Colonic mucosa (tissue), 4 donors: ENCODE measurements around the gene ADGRV1. TPM values are rescaled to one million over a fixed set of nuclear protein-coding genes. Genes with fewer than 3 reads are reported as not detected.

Experiments used
- DNase-seq: peaks from one replicate; pipeline ENCODE4 v3.0.0-alpha.2; 2020
- H3K27ac ChIP-seq: fragments of 200-600 bp; one replicate; pipeline ENCODE4 v1.8.0; 2021
- H3K27me3 ChIP-seq: fragments of 200-600 bp; one replicate; pipeline ENCODE4 v1.8.0; 2021
- H3K36me3 ChIP-seq: fragments of 200-600 bp; one replicate; pipeline ENCODE4 v1.8.0; 2021
- H3K4me1 ChIP-seq: fragments of 200-600 bp; one replicate; pipeline ENCODE4 v1.8.0; 2021; ENCODE audit warnings: mild to moderate bottlenecking
- H3K4me3 ChIP-seq: fragments of 200-600 bp; one replicate; pipeline ENCODE4 v1.8.0; 2021
- H3K9ac ChIP-seq, 2 donors: one replicate each; pipeline ENCODE4 v1.7.0; 2013; ENCODE audit warnings: control low read depth in 2 of 2, low read depth in 2 of 2, low read length in 2 of 2
- H3K9me3 ChIP-seq: fragments of 200-600 bp; one replicate; pipeline ENCODE4 v1.8.0; 2021
- CTCF ChIP-seq: fragments of 200-600 bp; IDR thresholded peaks from one replicate; pipeline ENCODE4 v1.8.0; 2022; ENCODE audit warnings: antibody characterized with exemption, mild to moderate bottlenecking
- intact Hi-C: fragments of 100-400 bp; cut with DNase I; formaldehyde crosslinking; loops from one replicate; pipeline ENCODE4 v1.14.1; 2022
- total RNA-seq, 2 donors: library from RNA; stranded (reverse); fragmentation: NEBNext Ultra II Directional in 1 of 2; extraction: Animal tissue kit (Norgen Biotek cat#: 25700) in 1 of 2; gene quantifications; one replicate each; pipeline ENCODE4 v1.2.1, GENCODE V29; 2021
- donor health status: healthy.
- donor health status: DM: no; HTN: no; CAD: no.
- donor health status: DM: no; HTN: no; CAD: no.

The ADGRV1 gene
- total RNA-seq, 2 donors from 2014 or later = 5.1 to 12.9 TPM

- peaks cover 7% of the 10 kb centered on the region for H3K4me1 ChIP-seq
- intact Hi-C loops = no loop called here
- peak overlapping the region; percentile 14 for H3K27ac ChIP-seq
- H3K9me3 ChIP-seq = no peaks in the 10 kb centered on the region
- H3K27me3 ChIP-seq = no peaks in the 10 kb centered on the region
- TF ChIP-seq CTCF = no peak
- DNase-seq = peak; percentile 60
- H3K9ac ChIP-seq = no peak overlapping the region
- H3K4me3 ChIP-seq = no peak overlapping the region
- H3K36me3 ChIP-seq = no peaks in the 10 kb centered on the region
Observed at GRCh38 chr5:91022518-91022917, 463.9 kb downstream of the ADGRV1 start.

GRCh38 chr5:91024206-91024605 lies 465.6 kb downstream of the ADGRV1 start:
- Histone ChIP-seq H3K27me3 (no peaks in the 10 kb centered on the region), H3K9ac (no peak overlapping the region), H3K9me3 (no peaks in the 10 kb centered on the region), H3K4me3 (no peak overlapping the region), H3K27ac (no peak overlapping the region), H3K4me1 (peaks cover 13% of the 10 kb centered on the region), H3K36me3 (no peaks in the 10 kb centered on the region)
- intact Hi-C loops = no loop called here
- no peak for DNase-seq
- no peak for TF ChIP-seq CTCF

- H3K4me1 ChIP-seq = peaks cover 13% of the 10 kb centered on the region
- no peaks in the 10 kb centered on the region for H3K9me3 ChIP-seq
- no peak for TF ChIP-seq CTCF
- H3K4me3 ChIP-seq = no peak overlapping the region
- no peak overlapping the region for H3K27ac ChIP-seq
- no peaks in the 10 kb centered on the region for H3K36me3 ChIP-seq
- DNase-seq = no peak
- H3K27me3 ChIP-seq = no peaks in the 10 kb centered on the region
- intact Hi-C loops = no loop called here
- H3K9ac ChIP-seq = no peak overlapping the region
Observed at GRCh38 chr5:91024727-91025126, 466.1 kb downstream of the ADGRV1 start.

- DNase-seq = no peak
- intact Hi-C loops = no loop called here
- Histone ChIP-seq H3K9ac (no peak overlapping the region), H3K4me1 (peaks cover 13% of the 10 kb centered on the region), H3K36me3 (no peaks in the 10 kb centered on the region), H3K27ac (no peak overlapping the region), H3K9me3 (no peaks in the 10 kb centered on the region), H3K27me3 (no peaks in the 10 kb centered on the region), H3K4me3 (no peak overlapping the region)
- TF ChIP-seq CTCF = no peak
Observed at GRCh38 chr5:91025449-91025848, 466.9 kb downstream of the ADGRV1 start.

- no peak overlapping the region for H3K9ac ChIP-seq
- no peak for TF ChIP-seq CTCF
- intact Hi-C loops = no loop called here
- no peaks in the 10 kb centered on the region for H3K27me3 ChIP-seq
- no peak overlapping the region for H3K4me3 ChIP-seq
- no peaks in the 10 kb centered on the region for H3K36me3 ChIP-seq
- H3K27ac ChIP-seq = no peak overlapping the region
- H3K9me3 ChIP-seq = no peaks in the 10 kb centered on the region
- H3K4me1 ChIP-seq = peaks cover 13% of the 10 kb centered on the region
- no peak for DNase-seq
Observed at GRCh38 chr5:91025956-91026355, 467.4 kb downstream of the ADGRV1 start.

- peaks cover 12% of the 10 kb centered on the region for H3K4me1 ChIP-seq
- H3K9me3 ChIP-seq = no peaks in the 10 kb centered on the region
- H3K27me3 ChIP-seq = no peaks in the 10 kb centered on the region
- H3K36me3 ChIP-seq = no peaks in the 10 kb centered on the region
- peak overlapping the region; percentile 15 for H3K27ac ChIP-seq
- H3K9ac ChIP-seq = no peak overlapping the region
- no peak for TF ChIP-seq CTCF
- intact Hi-C loops = no loop called here
- H3K4me3 ChIP-seq = no peak overlapping the region
- DNase-seq = peak; percentile 33
Observed at GRCh38 chr5:91026466-91026865, 467.9 kb downstream of the ADGRV1 start.
